Placental epithelial cell (primary cell): ENCODE data around the gene NANOG. TPM values are rescaled to one million over a fixed set of nuclear protein-coding genes. Genes with fewer than 3 reads are reported as not detected.

ENCODE experiments used
- small RNA-seq: library from RNA; depleted of rRNA; stranded (forward); fragments of <200 nt; gene quantifications from one replicate; pipeline ENCODE3, GENCODE V24; 2012
- total RNA-seq: library from RNA; depleted of rRNA; stranded (reverse); fragments of >200 nt; gene quantifications from 2 replicates; pipeline ENCODE4 v1.2.3, GENCODE V29; 2012

The NANOG gene
- under 0.01 and 0.11 TPM in 2 replicates for total RNA-seq

GRCh38 chr12:7788884-7789528 is at the start of gene NANOG:
NANOG (plus strand) TSS chr12:7789402; CDS start chr12:7789615, 213 bp downstream.

GRCh38 chr12:7747246-7747645 is 42.0 kb upstream of the NANOG start, which contains the start of gene CLEC4C:
CLEC4C (minus strand) TSS chr12:7747375; CDS start chr12:7747348, 27 bp downstream.

Small RNAs within 50 kb of the gene (small RNA-seq; reads per million reads assigned to genes)
- not detected for gene RF00019

Other genes starting within 250 kb of the NANOG start
- gene APOBEC1, start 123.5 kb upstream of the NANOG start, total RNA-seq, result not detected in 2 replicates
- gene GDF3, start 93.6 kb upstream of the NANOG start, total RNA-seq, result not detected in 2 replicates
- not detected in 2 replicates for gene DPPA3, start 78.0 kb upstream of the NANOG start, total RNA-seq
- gene CLEC4C, start 42.0 kb upstream of the NANOG start, total RNA-seq, result not detected in 2 replicates
- not detected in 2 replicates for gene NANOGNB, start 24.2 kb upstream of the NANOG start, total RNA-seq
- gene SLC2A14, start 83.5 kb downstream of the NANOG start, total RNA-seq, result not detected in 2 replicates
- gene SLC2A3, start 146.8 kb downstream of the NANOG start, total RNA-seq, result 19.3 and 21.2 TPM in 2 replicates
- 8.8 and 10.6 TPM in 2 replicates for gene FOXJ2, start 243.3 kb downstream of the NANOG start, total RNA-seq